Activated naive CD4-positive, alpha-beta T cell treated with Interleukin-2 at 50 U/mL for 16 hours (primary cell): Measurements from ENCODE around the gene KLF16.

Experiments
- DNase-seq: peaks from one replicate; pipeline ENCODE4 v3.0.0-alpha.2; 2020

KLF16 gene

DNA sequence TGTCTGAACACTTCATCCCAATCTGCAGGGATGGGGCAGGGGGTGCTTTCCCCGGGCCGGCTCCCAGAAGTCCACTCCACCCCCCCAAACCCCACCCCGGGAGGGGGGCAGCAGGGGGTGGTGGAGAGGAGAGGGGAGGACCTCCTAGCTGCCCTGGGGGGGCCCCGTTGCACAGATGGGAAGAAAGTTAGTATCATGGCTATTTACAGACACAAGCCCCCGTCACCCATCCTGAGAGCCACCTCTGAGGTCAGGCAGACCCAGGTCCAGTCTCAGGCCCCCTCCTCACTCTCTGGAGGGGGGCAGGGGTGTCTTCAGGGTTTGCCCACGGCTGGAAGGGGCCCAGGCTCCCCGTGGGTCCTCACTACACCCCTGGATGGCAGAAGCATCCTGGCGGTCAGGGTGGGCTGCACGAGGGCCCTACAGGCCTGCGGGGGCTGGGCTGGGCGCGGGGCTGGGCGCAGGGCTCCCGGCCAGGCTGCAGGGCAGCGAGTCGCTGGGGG, 9.3 kb downstream of the KLF16 start:
- no peak for DNase-seq

DNA sequence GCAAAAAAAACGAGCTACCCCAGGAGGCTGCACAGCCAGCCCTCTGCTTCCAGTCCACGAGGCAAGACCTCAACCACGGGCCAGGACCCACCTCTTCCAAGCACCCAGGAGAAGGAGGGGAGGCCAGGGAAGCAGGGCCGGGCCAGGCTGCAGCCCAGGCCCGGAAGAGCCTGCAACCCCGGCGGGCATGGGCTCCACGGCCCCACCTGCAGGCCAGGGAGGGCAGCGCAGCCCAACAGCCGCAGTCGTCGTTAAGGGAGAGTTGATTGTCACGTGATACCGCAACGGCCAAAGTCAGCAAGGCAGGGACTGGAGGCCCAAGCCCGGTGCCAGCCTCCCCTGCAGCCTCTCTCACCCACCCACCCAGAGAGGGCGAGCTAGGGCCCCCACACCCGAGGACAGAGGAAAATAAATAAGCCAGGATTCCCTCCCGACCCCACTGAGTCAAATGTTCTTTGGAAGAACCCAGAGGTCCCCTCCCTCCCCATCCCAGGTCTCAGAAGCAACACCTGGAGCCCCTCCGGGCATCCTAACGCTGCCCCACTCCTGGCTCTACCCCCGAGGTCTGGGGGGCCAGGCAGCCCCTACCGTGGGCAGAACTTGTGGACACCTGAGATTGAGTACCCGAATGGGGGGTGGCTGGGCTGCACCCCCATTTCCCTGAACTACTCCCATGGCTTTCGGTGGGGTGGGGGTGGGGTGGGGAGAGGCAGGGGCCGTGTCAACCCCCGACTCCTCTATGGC, 9.9 kb downstream of the KLF16 start:
- DNase-seq: peak; percentile 85

DNA sequence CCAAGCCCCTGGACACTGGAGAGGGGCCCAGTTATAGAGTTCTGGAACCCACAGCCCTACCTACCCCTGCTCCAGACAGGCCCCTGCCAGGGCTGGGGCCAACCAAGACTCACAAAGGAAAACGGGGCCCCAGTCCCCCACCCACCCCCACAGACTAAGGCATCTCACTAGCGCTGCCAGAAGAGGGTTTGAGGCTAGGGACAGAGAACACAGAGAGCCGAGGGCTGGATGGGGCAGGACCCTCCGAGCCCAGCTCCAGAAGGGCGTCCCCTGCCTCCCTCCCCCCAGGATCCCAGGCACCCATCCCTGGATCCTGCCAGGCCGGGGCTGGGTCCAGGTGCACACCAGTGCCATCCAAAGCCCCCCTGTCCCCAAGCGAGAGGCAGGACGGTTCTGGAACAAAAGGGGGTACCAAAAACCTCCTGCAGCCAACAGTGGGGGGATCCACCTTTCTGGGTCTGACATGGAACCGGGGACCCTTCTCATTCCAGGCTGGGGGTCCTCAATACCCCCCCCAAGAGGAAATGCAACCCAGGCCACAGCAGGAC, 10.7 kb downstream of the KLF16 start:
- DNase-seq: no peak

DNA sequence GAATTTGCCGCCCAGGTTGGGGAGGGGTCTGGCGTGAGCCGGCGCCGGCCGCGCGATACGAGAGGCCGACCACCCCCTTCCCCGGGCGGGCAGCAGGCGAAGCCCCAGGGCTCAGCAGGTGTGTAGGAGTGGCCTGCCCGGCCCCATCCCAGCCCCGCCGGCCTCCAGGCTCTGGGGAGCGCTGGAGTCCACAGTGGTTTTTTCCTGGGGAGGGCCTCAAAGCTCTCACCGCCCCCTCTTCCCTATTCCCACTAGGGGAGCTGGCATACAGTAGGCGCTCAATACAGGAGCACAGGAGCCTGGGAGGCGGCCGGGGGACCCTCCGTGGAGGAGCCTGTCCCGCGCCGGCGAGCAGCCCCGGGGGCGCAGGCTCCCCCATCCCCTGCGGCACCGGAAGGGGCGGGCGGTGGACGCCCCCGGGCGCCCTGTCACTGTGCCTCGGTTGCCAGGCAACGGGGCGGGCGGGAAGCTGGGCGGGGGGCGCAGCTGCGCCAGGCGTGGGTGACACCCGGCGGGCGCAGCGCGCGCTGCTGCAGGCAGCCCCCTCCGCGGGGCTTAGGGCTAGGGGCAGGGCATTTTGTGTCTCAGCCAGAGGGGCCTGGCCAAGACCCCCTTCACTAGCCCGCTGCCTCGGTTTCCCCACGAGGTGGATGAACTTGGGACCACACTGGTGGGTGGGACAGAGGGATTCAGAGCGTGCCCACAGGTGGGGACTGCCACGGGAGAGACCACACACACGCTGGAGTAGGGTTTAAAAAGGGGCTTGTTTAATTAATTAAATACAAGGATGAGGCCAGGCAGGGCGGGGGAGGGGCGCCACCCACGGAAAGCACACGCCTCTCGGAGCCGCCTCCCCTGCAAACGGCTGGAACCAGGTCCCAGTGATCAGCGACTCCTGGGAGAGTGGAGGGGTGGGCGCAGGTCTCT, 11.5 kb downstream of the KLF16 start:
- peak; percentile 48 for DNase-seq

DNA sequence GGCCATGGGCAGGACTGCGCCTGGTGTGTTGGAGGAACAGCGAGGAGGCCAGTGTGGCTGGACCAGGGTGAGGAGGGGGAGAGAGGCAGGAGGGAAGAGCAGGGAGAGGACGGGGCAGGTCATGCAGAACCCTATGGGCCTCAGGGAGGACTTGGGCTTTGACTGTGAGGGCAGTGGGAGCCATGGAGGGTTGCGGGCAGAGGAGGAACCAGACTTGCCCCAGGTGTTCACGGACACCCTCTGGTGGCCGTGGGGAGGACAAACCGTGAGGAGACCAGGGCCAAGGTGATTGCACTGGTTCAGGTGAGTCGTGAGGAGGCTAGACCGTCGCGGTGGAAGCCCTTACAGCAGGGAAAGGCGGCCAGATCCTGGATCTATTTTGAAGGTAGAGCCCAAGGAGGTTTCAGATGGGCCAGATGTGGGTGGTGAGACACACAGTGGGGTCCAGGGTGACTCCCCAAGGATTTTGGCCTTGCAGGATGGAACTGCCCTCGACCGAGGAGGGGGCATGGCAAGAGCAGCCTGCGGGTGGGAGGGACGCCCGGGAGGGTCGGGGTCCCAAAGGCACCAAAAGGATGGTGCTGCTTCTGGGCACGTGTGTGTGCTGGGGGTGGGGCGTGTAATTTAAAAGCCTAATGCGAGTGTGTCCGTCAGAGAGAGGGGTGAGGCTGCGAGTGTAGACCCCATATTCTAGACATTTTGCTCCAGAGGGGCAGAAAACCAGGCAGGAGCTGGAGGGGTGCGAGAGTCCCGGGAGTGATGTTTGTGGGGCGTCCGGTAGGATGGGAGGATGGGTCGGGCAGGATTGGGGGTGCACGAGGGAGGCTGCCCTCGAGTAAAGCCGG, 12.3 kb downstream of the KLF16 start:
- no peak for DNase-seq

DNA sequence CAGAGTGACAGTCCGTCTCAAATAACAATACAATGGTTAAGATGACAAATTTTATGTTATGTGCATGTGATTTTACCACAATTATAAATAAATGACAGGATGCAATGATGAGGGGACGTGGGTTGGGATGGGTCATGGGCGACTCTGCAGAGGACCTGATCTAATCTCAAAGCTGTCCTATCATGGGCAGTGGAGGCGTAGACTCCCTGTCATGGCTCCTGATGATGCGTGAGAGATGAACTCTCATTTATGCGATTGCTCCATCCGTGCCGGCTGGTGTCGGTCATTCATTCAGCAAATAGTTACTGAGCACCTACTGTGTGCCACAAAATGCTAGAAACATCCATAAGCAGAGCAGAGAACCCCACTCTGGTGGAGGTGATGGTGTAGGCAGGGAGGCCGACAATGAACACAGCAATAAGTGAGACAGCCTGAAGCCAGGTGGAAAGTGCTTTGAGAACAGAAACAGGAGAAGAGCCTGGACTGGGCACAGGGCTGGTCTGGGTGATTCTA, 13.4 kb downstream of the KLF16 start:
- DNase-seq: no peak

DNA sequence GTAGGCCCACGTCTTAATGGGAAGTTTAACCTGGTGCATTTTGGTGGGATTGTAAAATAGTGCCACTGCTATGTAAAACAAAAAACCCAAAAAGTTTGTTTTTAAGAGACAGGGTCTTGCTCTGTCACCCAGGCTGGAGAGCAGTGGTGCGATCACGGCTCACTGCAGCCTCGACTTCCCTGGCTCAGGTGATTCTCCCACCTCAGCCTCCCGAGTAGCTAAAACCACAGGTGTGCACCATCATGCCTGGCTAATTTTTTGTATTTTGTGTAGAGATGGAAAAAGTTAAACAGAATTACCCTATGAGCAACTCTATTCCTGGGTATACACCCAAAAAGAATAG, 14.3 kb downstream of the KLF16 start:
- no peak for DNase-seq

DNA sequence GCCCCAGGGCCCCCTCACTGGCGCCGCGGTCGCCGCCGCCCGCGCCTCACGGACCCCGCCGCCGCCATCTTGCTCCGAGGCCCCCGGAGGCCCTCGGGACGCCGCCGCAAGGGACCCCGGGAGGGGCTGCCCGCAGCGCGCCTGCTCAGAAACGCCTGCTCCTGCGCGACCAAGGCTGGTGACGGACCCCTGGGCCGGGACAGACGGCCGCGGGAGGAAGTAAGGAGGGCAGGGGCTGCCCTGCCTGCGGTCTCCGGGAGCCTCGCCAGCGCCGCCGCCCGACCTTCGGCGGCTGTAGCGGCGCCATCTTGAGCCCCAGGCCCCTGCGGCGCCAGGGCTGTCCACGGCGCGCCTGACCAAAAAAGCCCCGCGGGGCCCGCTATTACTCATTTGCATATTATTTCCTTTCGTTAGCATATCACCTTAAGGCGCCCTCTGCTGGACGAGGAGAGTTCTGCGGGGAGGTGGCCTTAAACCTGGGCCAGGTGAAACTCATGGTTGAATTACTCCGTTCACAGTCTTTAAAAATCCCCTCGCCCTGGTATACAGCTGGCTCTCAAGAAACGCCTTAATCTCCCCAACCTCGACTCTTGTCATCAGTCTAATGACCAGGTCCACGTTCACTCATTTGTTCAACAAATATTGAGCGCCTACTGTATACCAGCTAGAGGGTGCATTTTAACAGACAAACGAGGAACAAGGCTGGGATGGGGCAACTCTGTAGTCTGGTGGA, 14.8 kb downstream of the KLF16 start, which contains the start of gene REXO1:
TSS of gene REXO1 (minus strand) at position 85 of the 733 bp plus-strand sequence. CDS start 125 bp downstream, outside the sequence.
- DNase-seq: peak; percentile 97

DNA sequence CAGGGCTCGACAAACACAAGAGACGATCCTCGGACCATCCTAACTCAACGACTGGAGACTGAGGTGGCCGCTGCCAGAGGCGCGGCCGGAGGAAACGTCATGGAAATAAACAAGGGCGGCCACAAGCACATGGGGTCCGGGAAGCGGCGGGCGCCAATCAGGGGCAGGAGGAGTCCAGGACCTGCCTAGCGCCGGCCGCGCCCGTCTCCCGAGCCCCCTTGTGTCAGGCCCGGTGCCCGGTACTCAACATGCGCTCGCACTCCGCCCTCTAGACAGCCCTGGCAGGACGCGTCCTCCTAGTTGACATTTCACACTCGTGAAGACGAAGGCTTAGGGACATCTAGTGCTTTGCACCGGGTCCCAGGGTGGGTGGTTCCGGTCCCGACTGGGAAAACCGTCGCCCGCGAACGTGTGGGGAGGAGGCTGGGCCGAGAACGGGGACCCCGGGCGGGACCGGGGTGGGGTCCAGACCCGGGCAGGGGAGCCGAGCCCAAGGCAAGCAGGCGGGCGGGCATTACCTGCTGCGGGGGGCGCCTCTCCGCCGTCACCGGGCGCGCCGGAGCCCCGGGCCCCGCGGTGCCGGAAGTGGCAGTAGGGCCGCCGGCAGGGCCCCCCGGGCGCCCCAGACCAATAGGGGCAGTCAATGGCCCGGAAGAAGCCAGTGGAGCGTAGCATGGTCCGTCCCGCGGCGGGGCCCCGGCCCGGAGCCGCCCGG, 15.5 kb downstream of the KLF16 start:
- peak; percentile 27 for DNase-seq

DNA sequence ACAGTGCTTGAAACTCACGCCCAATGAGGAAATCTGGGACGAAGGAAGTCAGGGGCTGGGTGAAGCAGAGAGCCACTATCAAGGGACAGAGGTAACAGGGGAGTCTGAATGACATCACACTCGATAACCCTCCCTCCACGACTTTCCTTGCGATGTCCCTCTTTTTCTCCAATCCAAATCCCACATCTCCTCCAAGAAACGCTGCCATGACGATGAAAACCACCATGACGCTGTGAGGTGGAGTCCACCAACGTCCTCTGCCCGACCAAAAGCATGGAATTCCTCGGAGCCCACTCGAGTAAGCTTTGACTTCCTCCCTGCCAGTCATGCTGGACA, 16.1 kb downstream of the KLF16 start:
- DNase-seq: no peak

DNA sequence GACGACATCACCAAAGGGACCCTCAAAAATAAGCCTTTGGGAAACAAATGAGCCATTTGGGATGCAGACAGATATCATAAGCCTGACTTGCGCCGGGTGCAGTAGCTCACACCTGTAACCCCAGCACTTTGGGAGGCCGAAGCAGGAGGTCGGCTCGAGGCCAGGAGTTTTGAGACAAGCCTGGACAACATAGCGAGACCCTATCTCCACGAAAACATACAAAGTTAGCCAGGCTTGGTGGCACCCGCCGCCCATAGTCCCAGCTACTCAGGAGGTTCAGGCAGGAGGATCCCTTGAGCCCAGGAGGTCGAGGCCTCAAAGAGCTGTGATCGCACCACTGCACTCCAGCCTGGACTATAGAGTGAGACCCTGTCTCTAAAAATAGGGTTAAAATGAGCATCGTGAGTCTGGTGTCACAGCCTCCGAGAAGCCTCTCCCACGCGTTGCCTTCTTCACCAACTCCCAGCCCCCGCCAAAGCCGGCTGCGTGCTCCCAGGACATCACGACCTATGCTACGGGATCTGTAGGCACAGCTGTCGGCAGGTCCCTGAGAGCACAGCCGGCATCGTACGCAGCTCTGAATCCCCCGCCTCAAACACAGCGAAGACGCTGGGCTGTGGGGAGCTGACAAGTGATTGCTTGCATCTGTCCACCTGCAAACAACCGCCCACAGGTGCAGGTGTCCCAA, 16.7 kb downstream of the KLF16 start:
- no peak for DNase-seq

DNA sequence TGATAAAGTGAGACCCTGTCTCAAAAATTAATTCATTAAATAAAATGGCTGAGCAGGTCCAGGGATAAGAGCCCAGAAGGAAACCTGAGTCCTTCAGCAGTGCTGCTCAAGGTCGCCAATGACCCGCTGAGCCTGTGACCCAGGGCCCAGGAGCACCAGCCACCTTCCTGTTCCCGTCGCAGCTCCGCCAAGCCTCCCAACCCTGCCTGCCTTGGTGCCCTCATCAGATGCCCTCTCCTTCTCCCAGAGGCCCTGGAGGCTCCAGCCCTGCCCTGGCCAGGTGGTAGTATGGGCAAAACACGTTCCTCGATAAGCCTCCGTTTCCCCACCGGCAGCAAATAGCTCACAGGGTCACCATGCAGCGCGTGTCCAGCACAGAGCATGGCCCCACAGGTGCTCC, 17.7 kb downstream of the KLF16 start:
- DNase-seq: no peak

DNA sequence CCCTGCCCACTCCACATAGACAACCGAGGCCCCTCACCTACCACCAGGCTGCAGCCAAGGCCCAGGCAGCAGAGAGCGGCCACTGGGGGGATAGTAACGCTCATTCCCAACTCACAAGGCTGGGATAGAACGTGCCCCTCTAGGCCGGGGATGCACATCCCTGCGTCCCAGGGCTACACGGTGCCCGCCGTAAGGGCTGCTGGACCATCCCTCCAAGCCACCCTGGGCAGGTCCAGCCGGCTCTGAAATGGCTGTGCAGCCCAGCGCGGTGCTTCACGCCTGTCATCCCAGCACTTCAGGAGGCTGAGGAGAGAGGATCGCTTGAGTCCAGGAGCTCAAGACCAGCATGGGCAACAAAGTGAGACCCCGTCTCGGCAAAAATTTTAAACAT, 18.3 kb downstream of the KLF16 start:
- no peak for DNase-seq

DNA sequence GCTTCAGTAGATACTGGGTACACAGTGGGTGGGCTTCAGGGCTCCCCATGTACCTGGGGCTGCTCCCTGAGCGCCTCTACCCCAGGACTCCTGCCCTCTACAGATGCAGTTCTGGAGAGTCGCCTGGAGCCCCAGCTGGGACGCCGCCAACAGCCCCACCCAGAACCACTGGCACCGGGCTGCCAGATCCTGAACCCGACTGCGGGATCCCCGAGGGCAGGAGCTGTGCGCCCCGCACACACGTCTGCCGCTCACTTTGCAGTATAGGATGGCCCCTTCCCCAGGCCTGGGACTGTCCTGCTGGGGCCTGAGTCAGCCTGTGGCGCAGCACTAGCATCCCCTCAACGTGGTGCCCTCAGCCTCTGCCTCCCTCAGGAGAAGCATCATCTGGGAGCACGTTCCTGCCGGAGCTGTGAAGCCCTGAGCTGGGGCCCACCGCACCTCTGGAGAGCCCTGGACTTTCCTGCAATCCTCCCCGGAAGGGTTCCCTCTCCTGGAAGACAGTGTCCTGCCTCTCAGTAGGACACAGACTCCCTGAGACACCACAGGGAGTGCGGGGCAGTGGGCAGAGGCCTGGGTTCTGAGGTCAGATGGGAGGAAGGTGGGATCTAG, 18.8 kb downstream of the KLF16 start:
- DNase-seq: no peak

DNA sequence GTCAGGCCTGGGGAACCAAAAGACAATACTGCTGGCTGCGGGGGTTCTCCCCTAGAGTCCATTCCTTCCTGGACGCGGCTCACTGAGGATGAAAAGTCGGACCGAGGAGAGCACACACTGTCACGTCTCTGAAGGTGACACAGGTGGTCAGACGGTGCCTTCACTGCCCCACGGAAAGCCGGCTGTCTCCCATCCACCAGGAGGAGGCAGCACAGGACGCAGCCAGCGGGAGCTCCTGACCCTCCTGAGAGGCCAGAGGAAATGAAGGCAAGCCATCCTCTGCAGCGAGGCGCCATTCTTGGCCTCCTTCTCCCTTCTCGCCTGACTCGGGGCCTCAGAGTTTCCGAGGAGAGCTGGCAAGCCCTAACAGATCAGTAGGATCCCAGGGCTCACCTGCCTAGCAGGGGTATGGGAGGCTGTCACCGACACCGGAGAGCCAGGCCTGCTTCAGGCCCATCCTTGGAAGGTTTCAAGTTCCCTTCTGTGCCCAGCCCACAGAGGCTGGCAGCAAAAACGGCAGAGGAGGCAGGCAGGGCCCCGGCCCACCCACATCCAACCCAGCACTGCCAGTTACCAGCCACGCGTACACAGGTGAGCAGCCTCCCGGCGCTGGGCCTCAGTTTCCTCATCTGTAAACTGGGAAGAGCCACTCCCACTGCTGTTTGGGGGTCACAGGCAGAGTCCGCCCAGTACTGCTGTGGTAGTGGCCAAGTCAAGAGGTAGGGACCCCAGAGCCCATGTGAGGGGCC, 19.6 kb downstream of the KLF16 start:
- no peak for DNase-seq

DNA sequence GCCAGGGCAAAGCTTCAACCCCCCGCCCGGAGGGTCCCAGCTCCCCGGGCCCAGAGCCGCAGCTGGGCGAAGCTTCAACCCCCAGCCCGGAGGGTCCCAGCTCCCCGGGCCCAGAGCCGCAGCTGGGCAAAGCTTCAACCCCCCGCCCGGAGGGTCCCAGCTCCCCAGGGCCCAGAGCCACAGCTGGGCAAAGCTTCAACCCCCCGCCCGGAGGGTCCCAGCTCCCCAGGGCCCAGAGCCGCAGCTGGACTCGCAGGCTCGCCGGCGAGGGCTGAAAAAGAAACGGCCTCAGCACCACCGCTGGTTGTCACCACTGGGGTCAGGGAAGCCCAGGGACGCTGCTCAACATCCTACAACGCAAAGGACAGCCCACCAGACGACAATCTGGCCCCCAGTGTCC, 20.3 kb downstream of the KLF16 start:
- no peak for DNase-seq

DNA sequence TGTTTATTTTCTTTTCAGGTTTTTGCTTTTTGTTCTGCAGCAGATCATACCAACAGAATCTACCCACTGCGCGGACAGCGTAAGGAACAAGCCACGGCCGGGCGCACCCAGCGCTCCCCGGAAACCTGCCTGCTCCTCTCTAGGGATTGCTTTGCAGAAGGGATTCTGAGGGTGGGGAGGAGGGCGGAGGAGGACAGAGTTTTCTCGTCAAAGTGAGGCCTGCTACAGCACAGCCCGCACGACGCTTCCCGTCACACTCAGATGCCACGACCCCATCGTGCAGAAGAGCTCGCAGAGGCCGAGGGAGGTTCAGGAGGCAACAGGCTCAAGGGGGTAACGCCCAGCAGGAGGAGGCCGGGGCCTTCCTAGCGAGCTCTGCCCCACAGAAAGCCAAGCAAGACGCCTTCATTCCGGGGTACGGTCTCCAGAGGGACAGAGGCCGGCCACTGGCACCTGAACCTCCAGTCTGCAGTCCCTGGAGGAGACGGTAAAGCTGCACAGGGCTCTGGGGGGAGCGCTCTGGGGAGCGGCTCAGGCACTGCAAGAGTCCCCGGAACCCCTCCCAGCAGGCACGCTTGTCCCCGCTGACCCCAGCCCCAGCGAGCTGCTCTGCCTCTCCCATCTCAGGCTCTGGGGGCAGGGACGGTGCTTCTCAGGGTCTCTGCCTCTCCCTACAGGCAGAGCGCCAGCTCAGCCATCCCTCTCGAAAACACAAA, 22.0 kb downstream of the KLF16 start:
- no peak for DNase-seq

DNA sequence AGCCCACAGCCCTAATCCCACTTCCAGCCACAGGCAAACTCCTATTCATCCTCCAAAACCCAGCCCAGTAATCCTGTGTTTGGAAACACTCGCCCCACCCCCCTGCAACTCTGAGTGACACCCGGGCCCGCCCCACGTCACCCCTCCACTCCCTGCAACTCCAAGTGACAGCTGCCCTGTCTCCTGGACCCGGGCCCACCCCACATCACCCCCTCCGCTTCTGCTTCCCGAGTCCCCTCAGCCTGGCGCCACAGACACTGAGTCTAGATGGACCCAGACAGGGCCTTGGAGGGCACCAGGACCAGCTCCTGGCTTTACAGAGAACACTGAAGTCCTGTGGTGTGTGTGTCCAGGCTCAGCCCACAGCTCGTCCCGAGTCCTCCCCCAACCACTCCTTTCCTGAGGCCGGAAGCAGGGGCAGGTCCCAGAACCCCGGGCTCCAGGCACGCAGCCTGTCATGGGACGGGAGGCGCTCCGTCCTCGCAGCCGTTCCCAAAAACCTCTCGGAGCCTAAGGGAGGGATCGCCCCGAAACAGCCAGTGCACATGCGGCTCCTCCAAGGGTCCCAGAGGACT, 22.8 kb downstream of the KLF16 start:
- no peak for DNase-seq
